Stimulated activated CD8-positive, alpha-beta memory T cell treated with anti-CD3 and anti-CD28 coated beads, Interleukin-4, amount 100 ng/mL, for 4 hours (primary cell): ENCODE results near the gene TMIGD3.
A peak's percentile ranks its signal among the peaks of the same experiment; 100 is the strongest.

Source experiments
- DNase-seq, 2 donors: peaks; one replicate each; pipeline ENCODE4 v3.0.0-alpha.2; 2020; ENCODE audit warnings: low read depth in 2 of 2, low spot score in 1 of 2

TMIGD3 gene

GRCh38 chr1:111448918-111449702 is 54.3 kb downstream of the TMIGD3 start, which contains the start of the genes ATP5PB and WDR77:
TSS of gene ATP5PB (plus strand) at chr1:111449464. CDS start at chr1:111449542, 78 bp downstream.
TSS of gene WDR77 (minus strand) at chr1:111449256. CDS start at chr1:111449169, 87 bp downstream.
- DNase-seq, result peak; percentile 71 to 85

- DNase-seq, result peak in 1 of 2 donors; percentile 4
Observed at GRCh38 chr1:111448482-111448917, 54.9 kb downstream of the TMIGD3 start.

GRCh38 chr1:111446967-111447892 is 56.2 kb downstream of the TMIGD3 start:
- DNase-seq, result no peak

GRCh38 chr1:111446546-111446945 is 56.9 kb downstream of the TMIGD3 start:
- no peak for DNase-seq

- DNase-seq, result no peak
Observed at GRCh38 chr1:111444031-111444430, 59.4 kb downstream of the TMIGD3 start.

- no peak for DNase-seq
Observed at GRCh38 chr1:111442457-111442856, 61.0 kb downstream of the TMIGD3 start.

GRCh38 chr1:111441573-111442192 is 61.8 kb downstream of the TMIGD3 start:
- DNase-seq, result peak; percentile 15 to 33

- DNase-seq, result no peak
Observed at GRCh38 chr1:111439461-111440351, 63.7 kb downstream of the TMIGD3 start.

GRCh38 chr1:111436726-111437125 is 66.7 kb downstream of the TMIGD3 start:
- DNase-seq, result no peak
